H9 (cell line): ENCODE measurements around the gene LRCOL1. TPM values are rescaled to one million over a fixed set of nuclear protein-coding genes. Genes with fewer than 3 reads are reported as not detected.

ENCODE experiments used
- DNase-seq: peaks from one replicate; pipeline ENCODE4 v3.0.0-alpha.2; 2017
- H2AFZ ChIP-seq: one replicate; pipeline ENCODE4 v1.6.1; 2013; ENCODE audit warnings: mild to moderate bottlenecking, low read length, control low read depth, moderate library complexity
- H2AK5ac ChIP-seq: 2 replicates; pipeline ENCODE4 v1.6.1; 2013; ENCODE audit warnings: low read length, control low read depth, mixed read lengths; ENCODE audit not compliant: insufficient read length
- H2BK120ac ChIP-seq: one replicate; pipeline ENCODE4 v1.6.1; 2013; ENCODE audit warnings: low read depth, mild to moderate bottlenecking, low read length, control low read depth, inconsistent platforms; ENCODE audit not compliant: poor library complexity, severe bottlenecking
- H2BK12ac ChIP-seq: 2 replicates; pipeline ENCODE4 v1.6.1; 2013; ENCODE audit warnings: low read length, control low read depth, mixed read lengths, low read depth; ENCODE audit not compliant: insufficient read length
- H2BK15ac ChIP-seq: 2 replicates; pipeline ENCODE4 v1.6.1; 2013; ENCODE audit warnings: low read depth, low read length, control low read depth
- H2BK20ac ChIP-seq: one replicate; pipeline ENCODE4 v1.6.1; 2013; ENCODE audit warnings: low read depth, mild to moderate bottlenecking, low read length, control low read depth, inconsistent platforms; ENCODE audit not compliant: poor library complexity, severe bottlenecking
- H2BK5ac ChIP-seq: 2 replicates; pipeline ENCODE4 v1.6.1; 2013; ENCODE audit warnings: low read length, control low read depth, mixed read lengths; ENCODE audit not compliant: insufficient read length
- H3K14ac ChIP-seq: 2 replicates; pipeline ENCODE4 v1.6.1; 2013; ENCODE audit warnings: low read length, control low read depth; ENCODE audit not compliant: insufficient read depth
- H3K18ac ChIP-seq: 2 replicates; pipeline ENCODE4 v1.6.1; 2013; ENCODE audit warnings: low read depth, mild to moderate bottlenecking, mixed read lengths, low read length, control low read depth; ENCODE audit not compliant: insufficient read length
- H3K23ac ChIP-seq: 2 replicates; pipeline ENCODE4 v1.6.1; 2013; ENCODE audit warnings: low read length, control low read depth, mixed read lengths, low read depth; ENCODE audit not compliant: insufficient read length
- H3K23me2 ChIP-seq: 2 replicates; pipeline ENCODE4 v1.6.1; 2013; ENCODE audit warnings: low read depth, mild to moderate bottlenecking, mixed read lengths, low read length, control low read depth; ENCODE audit not compliant: insufficient read length, poor library complexity, severe bottlenecking
- H3K27ac ChIP-seq: 2 replicates; pipeline ENCODE4 v1.5.1; 2013; ENCODE audit warnings: low read length, control low read depth, mixed read lengths, low read depth; ENCODE audit not compliant: insufficient read length
- H3K27me3 ChIP-seq: 2 replicates; pipeline ENCODE4 v1.6.1; 2013; ENCODE audit warnings: low read length, control low read depth, inconsistent platforms; ENCODE audit not compliant: insufficient read depth
- H3K4ac ChIP-seq: 2 replicates; pipeline ENCODE4 v1.6.1; 2013; ENCODE audit warnings: low read depth, mild to moderate bottlenecking, control low read depth, inconsistent platforms, low read length, moderate library complexity
- H3K4me1 ChIP-seq: 2 replicates; pipeline ENCODE4 v1.6.1; 2013; ENCODE audit warnings: low read length, control low read depth, inconsistent platforms; ENCODE audit not compliant: insufficient read depth
- H3K4me2 ChIP-seq: 2 replicates; pipeline ENCODE4 v1.6.1; 2013; ENCODE audit warnings: low read length, control low read depth, mixed read lengths; ENCODE audit not compliant: insufficient read length, insufficient read depth
- H3K56ac ChIP-seq: 2 replicates; pipeline ENCODE4 v1.6.1; 2013; ENCODE audit warnings: low read depth, mild to moderate bottlenecking, mixed read lengths, low read length, control low read depth; ENCODE audit not compliant: insufficient read length
- H3K79me1 ChIP-seq: 2 replicates; pipeline ENCODE4 v1.6.1; 2013; ENCODE audit warnings: low read depth, mild to moderate bottlenecking, moderate library complexity, low read length, control low read depth, inconsistent platforms; ENCODE audit not compliant: insufficient read depth, poor library complexity, severe bottlenecking
- H3K79me2 ChIP-seq: 2 replicates; pipeline ENCODE4 v1.6.1; 2013; ENCODE audit warnings: low read length, control low read depth, inconsistent platforms; ENCODE audit not compliant: insufficient read depth
- H3K9ac ChIP-seq: 2 replicates; pipeline ENCODE4 v1.6.1; 2013; ENCODE audit warnings: low read length, control low read depth, mixed read lengths; ENCODE audit not compliant: insufficient read length; ENCODE audit errors: extremely low read depth
- H3K9me3 ChIP-seq: one replicate; pipeline ENCODE4 v1.6.1; 2013; ENCODE audit warnings: low read depth, low read length, inconsistent platforms; ENCODE audit not compliant: control insufficient read depth
- H3T11ph ChIP-seq: one replicate; pipeline ENCODE4 v1.6.1; 2013; ENCODE audit warnings: mild to moderate bottlenecking, low read length, control low read depth, inconsistent platforms
- H4K20me1 ChIP-seq: one replicate; pipeline ENCODE4 v1.6.1; 2013; ENCODE audit not compliant: control insufficient read depth, insufficient read length, insufficient read depth
- H4K5ac ChIP-seq: 2 replicates; pipeline ENCODE4 v1.6.1; 2013; ENCODE audit warnings: low read depth, mild to moderate bottlenecking, mixed read lengths, low read length, control low read depth; ENCODE audit not compliant: insufficient read length
- H4K8ac ChIP-seq: replicated peaks from 2 replicates; pipeline ENCODE4 v1.6.1; 2013; ENCODE audit warnings: low read length, control low read depth, mixed read lengths, low read depth; ENCODE audit not compliant: insufficient read length
- H4K91ac ChIP-seq: 2 replicates; pipeline ENCODE4 v1.6.1; 2013; ENCODE audit warnings: low read depth, mild to moderate bottlenecking, moderate library complexity, mixed read lengths, low read length, control low read depth; ENCODE audit not compliant: insufficient read length
- H3K27ac Mint-ChIP-seq, 3 experiments: 2 replicates in 2 of 3; 3 replicates in 1 of 3; pipeline ENCODE4 v1.8.0; 2020 to 2021; ENCODE audit warnings: mixed read lengths in 3 of 3, mild to moderate bottlenecking in 1 of 3, moderate library complexity in 1 of 3
- H3K27me3 Mint-ChIP-seq: 2 replicates; pipeline ENCODE4 v1.8.0; 2021; ENCODE audit warnings: low read depth, mild to moderate bottlenecking, moderate library complexity, mixed read lengths
- H3K36me3 Mint-ChIP-seq, 3 experiments: 2 replicates in 2 of 3; 3 replicates in 1 of 3; pipeline ENCODE4 v1.8.0; 2020 to 2021; ENCODE audit warnings: low read depth in 3 of 3, mixed read lengths in 3 of 3; ENCODE audit not compliant: insufficient read depth in 1 of 3
- H3K4me1 Mint-ChIP-seq, 2 experiments: 2 replicates each; pipeline ENCODE4 v1.8.0; 2020; ENCODE audit warnings: mixed read lengths in 2 of 2
- H3K4me3 Mint-ChIP-seq, 2 experiments: 2 replicates in 1 of 2; 3 replicates in 1 of 2; pipeline ENCODE4 v1.8.0; 2020 to 2021; ENCODE audit warnings: mild to moderate bottlenecking in 2 of 2, mixed read lengths in 2 of 2, moderate library complexity in 1 of 2
- H3K9me3 Mint-ChIP-seq, 2 experiments: 2 replicates in 1 of 2; 3 replicates in 1 of 2; pipeline ENCODE4 v1.8.0; 2020; ENCODE audit warnings: mild to moderate bottlenecking in 2 of 2, mixed read lengths in 2 of 2, moderate library complexity in 1 of 2
- WGBS: extraction: QIAGEN DNeasy Blood & Tissue Kit; methylation state at CpG from one replicate; pipeline ENCODE4 v1.1.7; 2013; ENCODE audit warnings: missing lambda C conversion rate, low lambda C conversion rate, mixed read lengths; ENCODE audit not compliant: insufficient read length; ENCODE audit errors: extremely low coverage; 5-methylcytosine and 5-hydroxymethylcytosine counted together
- total RNA-seq: library from RNA; stranded (reverse); gene quantifications from 2 replicates; pipeline ENCODE4 v1.2.1, GENCODE V29; 2021
- TF ChIP-seq, protein P1 (sequence below): fragments of 200-600 bp; sonication (generic); conservative IDR thresholded peaks from 3 replicates; pipeline ENCODE4 v1.8.0; 2021; ENCODE audit warnings: antibody characterized with exemption, mild to moderate bottlenecking

LRCOL1 gene
- total RNA-seq, 1 experiment from 2014 or later = not detected

DNA sequence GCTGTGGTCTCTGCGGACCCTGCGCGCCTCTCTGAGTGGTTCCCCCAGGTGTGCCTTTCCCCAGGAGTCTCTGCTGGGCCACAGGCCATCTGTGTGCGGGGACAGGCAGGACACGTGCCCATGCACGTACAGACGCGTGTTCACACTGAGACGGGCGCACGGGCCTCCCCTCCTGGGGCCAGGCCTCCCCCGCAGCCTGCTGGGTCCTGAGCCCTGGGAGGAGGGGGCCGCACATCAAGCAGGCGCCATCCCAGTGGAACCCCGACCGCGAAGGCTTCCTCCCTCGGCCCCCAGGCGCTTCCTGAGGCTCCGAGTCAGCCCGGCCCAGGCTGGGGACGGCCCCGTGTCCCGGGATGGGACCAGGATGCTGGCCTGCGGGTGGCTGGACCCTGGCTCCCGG lies 39.7 kb downstream of the LRCOL1 start:
- TF ChIP-seq, protein P1, sequence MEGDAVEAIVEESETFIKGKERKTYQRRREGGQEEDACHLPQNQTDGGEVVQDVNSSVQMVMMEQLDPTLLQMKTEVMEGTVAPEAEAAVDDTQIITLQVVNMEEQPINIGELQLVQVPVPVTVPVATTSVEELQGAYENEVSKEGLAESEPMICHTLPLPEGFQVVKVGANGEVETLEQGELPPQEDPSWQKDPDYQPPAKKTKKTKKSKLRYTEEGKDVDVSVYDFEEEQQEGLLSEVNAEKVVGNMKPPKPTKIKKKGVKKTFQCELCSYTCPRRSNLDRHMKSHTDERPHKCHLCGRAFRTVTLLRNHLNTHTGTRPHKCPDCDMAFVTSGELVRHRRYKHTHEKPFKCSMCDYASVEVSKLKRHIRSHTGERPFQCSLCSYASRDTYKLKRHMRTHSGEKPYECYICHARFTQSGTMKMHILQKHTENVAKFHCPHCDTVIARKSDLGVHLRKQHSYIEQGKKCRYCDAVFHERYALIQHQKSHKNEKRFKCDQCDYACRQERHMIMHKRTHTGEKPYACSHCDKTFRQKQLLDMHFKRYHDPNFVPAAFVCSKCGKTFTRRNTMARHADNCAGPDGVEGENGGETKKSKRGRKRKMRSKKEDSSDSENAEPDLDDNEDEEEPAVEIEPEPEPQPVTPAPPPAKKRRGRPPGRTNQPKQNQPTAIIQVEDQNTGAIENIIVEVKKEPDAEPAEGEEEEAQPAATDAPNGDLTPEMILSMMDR = no peak
- no peaks in the 10 kb centered on the region for H3K9me3 Mint-ChIP-seq
- Histone ChIP-seq H2BK120ac (no peak overlapping the region), H3K79me2 (no peaks in the 10 kb centered on the region; the same call in 1 of the 2 replicates), H3K27ac (no peak overlapping the region), H3K18ac (no peak overlapping the region), H4K20me1 (no peaks in the 10 kb centered on the region), H3K4me2 (no peak overlapping the region), H2AFZ (no peak overlapping the region), H2BK12ac (no peak overlapping the region), H3K23me2 (no peaks in the 10 kb centered on the region), H3K4ac (no peak overlapping the region), H3K23ac (no peak overlapping the region), H3T11ph (no peak overlapping the region), H2AK5ac (no peak overlapping the region), H2BK5ac (no peak overlapping the region), H3K14ac (no peak overlapping the region), H2BK15ac (no peak overlapping the region), H3K56ac (no peak overlapping the region), H3K9ac (no peak overlapping the region), H4K8ac (no peak overlapping the region), H4K5ac (no peak overlapping the region), H4K91ac (no peak overlapping the region), H2BK20ac (no peak overlapping the region), H3K79me1 (no peaks in the 10 kb centered on the region), H3K27me3 (no peaks in the 10 kb centered on the region), H3K4me1 (no peaks in the 10 kb centered on the region), H3K9me3 (no peaks in the 10 kb centered on the region)
- H3K27ac Mint-ChIP-seq = no peak overlapping the region
- no CpG with 5 or more reads among the region's 26 CpGs for WGBS
- no peak overlapping the region for H3K4me3 Mint-ChIP-seq
- peaks cover 2% of the 10 kb centered on the region; the same call in 1 of the 2 replicates for H3K27me3 Mint-ChIP-seq
- peaks cover 15 to 31% (median 21%) of the 10 kb centered on the region in 3 experiments for H3K36me3 Mint-ChIP-seq
- DNase-seq = no peak
- H3K4me1 Mint-ChIP-seq = no peaks in the 10 kb centered on the region
